Measurements from ENCODE around the gene PTPRN. TPM values are rescaled to one million over a fixed set of nuclear protein-coding genes. Genes with fewer than 3 reads are reported as not detected.
A peak's percentile ranks its signal among the peaks of the same experiment; 100 is the strongest.

Gene PTPRN
- 4.4 and 5.2 TPM in 2 replicates for total RNA-seq (2012; rRNA removed)
- 21.4 and 22.0 TPM in 2 replicates for polyA plus RNA-seq (2012; rRNA removed)
- polyA plus RNA-seq (2012; cell fraction: cytosol; rRNA removed) = 16.3 and 28.2 TPM in 2 replicates
- 20.4 and 43.0 TPM in 2 replicates for polyA plus RNA-seq (2012; cell fraction: nucleus; rRNA removed; ENCODE audit: low replicate concordance)
- Bru-seq, nascent RNA = percentile 33 among the genes with signal in this experiment
- percentile 34 among the genes with signal in this experiment for BruChase-seq, experiment 1, labeled RNA remaining after a 6-hour chase
- BruChase-seq, experiment 2, labeled RNA remaining after a 2-hour chase = percentile 40 among the genes with signal in this experiment
- long read RNA-seq, partial matches to known transcripts = 12 of 16 reads
- long read RNA-seq, other reads (novel, unspliced or antisense) = 3 of 16 reads

- H2BK15ac ChIP-seq (ENCODE audit: low read depth, low read length) = no peak within 1 kb of the TSS
- peaks cover 6% of the 10 kb centered on the region; the same call in 1 of the 2 replicates for H3K4me1 ChIP-seq (ENCODE audit: control insufficient read depth, insufficient read depth, low read length)
- in situ Hi-C loops (cut with MboI; ENCODE audit: low sequenced_read_pairs) (no loop called here), dilution Hi-C loops (cut with HindIII; ENCODE audit: low sequenced_read_pairs, unreplicated experiment) (no loop called here), intact Hi-C loops (cut with micrococcal nuclease) (loop anchor here (5.0 kb wide), 1 partner anchor 33 kb away; no protein-coding TSS in a partner anchor)
- ATAC-seq (ENCODE audit: low read depth) (peak; percentile 38), DNase-seq (peak; percentile 87)
- H4K20me1 ChIP-seq (ENCODE audit: insufficient read depth, low read length) = peaks cover 7% of the 10 kb centered on the region
- H3K79me1 ChIP-seq (ENCODE audit: low read depth in 1 of 2, low read length in 2 of 2) = no peaks in the 10 kb centered on the region
- no peak within 1 kb of the TSS for H4K5ac ChIP-seq (ENCODE audit: low read depth, low read length)
- H4K8ac ChIP-seq (ENCODE audit: low read depth in 2 of 2, low read length in 2 of 2) = no peak within 1 kb of the TSS
- peak within 1 kb of the TSS; percentile 8; the same call in 1 of the 2 replicates for H3K9ac ChIP-seq (ENCODE audit: low read depth, low read length)
- H2AK5ac ChIP-seq (ENCODE audit: low read depth, low read length) = peak within 1 kb of the TSS; percentile 58; the same call in 1 of the 2 replicates
- no peak within 1 kb of the TSS for H3K18ac ChIP-seq (ENCODE audit: low read depth, low read length)
- peak within 1 kb of the TSS; percentile 56 for H3K23ac ChIP-seq (ENCODE audit: low read depth, low read length)
- POLR2A ChIA-PET (ENCODE audit: unreplicated experiment) = no interaction called here
- CTCF ChIA-PET = interaction anchor here (0.7 to 1.1 kb wide), 2 partner anchors 9 to 47 kb away, joined by 3 to 4 read pairs; no protein-coding TSS in a partner anchor
- H3K4me3 ChIP-seq (ENCODE audit: insufficient read depth, low read depth, low read length) = peak within 1 kb of the TSS; percentile 59
- H2AK9ac ChIP-seq (replicated peaks; ENCODE audit: low read depth, low read length, poor library complexity) = peak within 1 kb of the TSS; percentile 87
- peak within 1 kb of the TSS; percentile 90 for H2AFZ ChIP-seq (replicated peaks; ENCODE audit: low read length, poor library complexity)
- WGBS, 2 experiments (ENCODE audit: extremely low coverage in 2 of 2, insufficient read length in 1 of 2) = 2% methylated on average over 10 of the region's 37 CpGs; no CpG with 5 or more reads in 1 of the 2 experiments
- peak within 1 kb of the TSS; percentile 17; the same call in 1 of the 2 replicates for H3K4ac ChIP-seq (ENCODE audit: low read depth, low read length)
- H3K56ac ChIP-seq (ENCODE audit: extremely low read depth, insufficient read depth, low read length) = no peak within 1 kb of the TSS
- no peaks in the 10 kb centered on the region; the same call in 1 of the 2 replicates for H3K27me3 ChIP-seq (ENCODE audit: control insufficient read depth, insufficient read depth, low read length)
- H2BK20ac ChIP-seq (ENCODE audit: low read depth, low read length) = no peak within 1 kb of the TSS
- no peaks in the 10 kb centered on the region for H3K9me1 ChIP-seq (ENCODE audit: insufficient read depth, low read length)
- peak within 1 kb of the TSS; percentile 32 for H2BK120ac ChIP-seq (ENCODE audit: low read depth, low read length)
- no peaks in the 10 kb centered on the region for H3K36me3 ChIP-seq (ENCODE audit: control insufficient read depth, insufficient read depth, low read length)
- peak within 1 kb of the TSS; percentile 32; the same call in 1 of the 2 replicates for H3K27ac ChIP-seq (ENCODE audit: insufficient read depth, low read length)
- peak within 1 kb of the TSS; percentile 85 for H3K4me2 ChIP-seq (ENCODE audit: low read depth, low read length)
- H3K14ac ChIP-seq (replicated peaks; ENCODE audit: low read depth, low read length) = no peak within 1 kb of the TSS
- TF ChIP-seq MXI1 (IDR thresholded peaks at IDR 0.05; ENCODE audit: borderline replicate concordance, low read depth, low read length) (no peak), BHLHE40 (IDR thresholded peaks at IDR 0.05; ENCODE audit: low read depth, low read length) (0 out of 2 replicates have a peak, but pooled peaks have one; percentile 7), NFE2L2 (IDR thresholded peaks at IDR 0.05; ENCODE audit: low read depth, low read length) (no peak), RCOR1 (IDR thresholded peaks at IDR 0.05; ENCODE audit: insufficient replicate concordance, low read length) (no peak), RFX5 (IDR thresholded peaks at IDR 0.05; ENCODE audit: low read depth, low read length) (no peak), MAZ (IDR thresholded peaks at IDR 0.05; ENCODE audit: borderline replicate concordance, low read depth, low read length) (peak; percentile 61; the same call in 1 of the 2 replicates), FOS (IDR thresholded peaks at IDR 0.05; ENCODE audit: low read depth, low read length) (no peak), MAFK (IDR thresholded peaks at IDR 0.05; ENCODE audit: low read depth, low read length) (no peak), CTCF (conservative IDR thresholded peaks at IDR 0.05; ENCODE audit: low read depth, low read length) (no peak), USF2 (IDR thresholded peaks at IDR 0.05; ENCODE audit: low read depth, low read length) (no peak), CHD1 (IDR thresholded peaks at IDR 0.05; ENCODE audit: low read depth, low read length) (no peak), CEBPB (IDR thresholded peaks at IDR 0.05; ENCODE audit: low read depth, low read length) (peak; percentile 90)
- H4K91ac ChIP-seq (ENCODE audit: insufficient read depth, low read depth, low read length) = 0 out of 2 replicates have a peak within 1 kb of the TSS, but pooled peaks have one; percentile 23
- H3K9me3 ChIP-seq (ENCODE audit: control insufficient read depth, insufficient read depth, low read length) = no peaks in the 10 kb centered on the region
- BruUV-seq (replicated peaks) = no TSS peak
- H2BK5ac ChIP-seq (ENCODE audit: low read depth, low read length, poor library complexity, severe bottlenecking) = peak within 1 kb of the TSS; percentile 54
Observed at GRCh38 chr2:219309278-219309677, at the start of gene PTPRN. TSS of gene PTPRN (minus strand) at chr2:219309401. CDS start at chr2:219309332, 69 bp downstream.
